Lower leg skin (tissue), 3 donors: ENCODE data around the gene ADAMTS17.

Source experiments
- POLR2A ChIP-seq, 2 donors: fragments of 450-650 bp; IDR thresholded peaks; one replicate each; pipeline ENCODE4 v1.6.1; 2016 to 2017; ENCODE audit warnings: antibody characterized with exemption in 2 of 2, mild to moderate bottlenecking in 1 of 2, moderate library complexity in 1 of 2
- TF ChIP-seq, protein P1 (sequence below), 3 donors: fragments of 450-650 bp; IDR thresholded peaks; one replicate each; pipeline ENCODE4 v1.5.1; 2016; ENCODE audit warnings: antibody characterized with exemption in 3 of 3, mild to moderate bottlenecking in 3 of 3, moderate library complexity in 2 of 3

DNA sequence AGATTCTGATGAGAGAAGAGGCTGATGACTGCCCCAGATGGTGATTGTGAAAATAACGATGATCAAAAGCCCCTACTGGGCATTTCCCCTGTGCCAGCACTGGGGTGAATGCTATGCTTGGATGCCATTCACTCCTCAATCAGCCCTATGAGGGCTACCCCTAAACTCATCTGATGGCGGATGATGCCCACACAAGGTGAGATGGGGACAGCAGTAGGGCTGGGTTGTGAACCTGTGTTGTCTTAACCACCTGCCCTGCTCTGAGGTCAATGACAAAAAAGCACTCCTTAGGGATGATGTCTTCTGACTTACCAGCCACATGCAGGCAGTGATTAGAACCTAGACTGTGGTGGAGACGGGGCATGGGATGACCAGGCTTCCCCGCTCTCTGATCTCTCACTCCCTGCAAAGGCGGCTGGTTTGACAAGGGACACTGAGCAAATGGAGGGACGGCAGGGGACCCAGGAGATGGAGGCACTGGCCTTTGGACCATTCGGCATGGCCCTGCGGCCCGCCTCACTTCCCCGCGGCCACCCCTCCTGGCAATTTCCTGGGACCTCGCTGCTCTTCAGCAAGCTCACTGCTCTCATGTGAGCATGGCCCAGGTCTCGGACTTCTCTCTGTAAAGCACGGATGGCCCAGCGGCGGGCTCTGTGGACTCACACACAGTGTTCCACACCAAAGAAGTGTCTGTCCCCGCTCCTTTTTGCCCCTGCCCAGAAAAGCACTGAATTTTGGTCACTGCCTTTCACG, 357.1 kb downstream of the ADAMTS17 start:
- TF ChIP-seq, protein P1, sequence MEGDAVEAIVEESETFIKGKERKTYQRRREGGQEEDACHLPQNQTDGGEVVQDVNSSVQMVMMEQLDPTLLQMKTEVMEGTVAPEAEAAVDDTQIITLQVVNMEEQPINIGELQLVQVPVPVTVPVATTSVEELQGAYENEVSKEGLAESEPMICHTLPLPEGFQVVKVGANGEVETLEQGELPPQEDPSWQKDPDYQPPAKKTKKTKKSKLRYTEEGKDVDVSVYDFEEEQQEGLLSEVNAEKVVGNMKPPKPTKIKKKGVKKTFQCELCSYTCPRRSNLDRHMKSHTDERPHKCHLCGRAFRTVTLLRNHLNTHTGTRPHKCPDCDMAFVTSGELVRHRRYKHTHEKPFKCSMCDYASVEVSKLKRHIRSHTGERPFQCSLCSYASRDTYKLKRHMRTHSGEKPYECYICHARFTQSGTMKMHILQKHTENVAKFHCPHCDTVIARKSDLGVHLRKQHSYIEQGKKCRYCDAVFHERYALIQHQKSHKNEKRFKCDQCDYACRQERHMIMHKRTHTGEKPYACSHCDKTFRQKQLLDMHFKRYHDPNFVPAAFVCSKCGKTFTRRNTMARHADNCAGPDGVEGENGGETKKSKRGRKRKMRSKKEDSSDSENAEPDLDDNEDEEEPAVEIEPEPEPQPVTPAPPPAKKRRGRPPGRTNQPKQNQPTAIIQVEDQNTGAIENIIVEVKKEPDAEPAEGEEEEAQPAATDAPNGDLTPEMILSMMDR (IDR thresholded peaks at IDR 0.05) = no peak
- no peak for TF ChIP-seq POLR2A (IDR thresholded peaks at IDR 0.05)
